NCI-H82 treated with DMSO at 0.1 percent for 48 hours (cell line): ENCODE measurements around the gene SH3TC1.

ENCODE experiments used
- DNase-seq: peaks from one replicate; lab custom pipeline; 2025; ENCODE audit not compliant: unreplicated experiment; lab: John Stamatoyannopoulos, UW

The SH3TC1 gene

GRCh38 chr4:8198206-8198905 lies 734 bp upstream of the SH3TC1 start:
- no peak for DNase-seq

GRCh38 chr4:8199594-8200301 lies 658 bp downstream of the SH3TC1 start:
- no peak for DNase-seq

- DNase-seq = no peak
Measured at GRCh38 chr4:8200302-8200975, 1.3 kb downstream of the SH3TC1 start.

- no peak for DNase-seq
Measured at GRCh38 chr4:8201321-8201781, 2.3 kb downstream of the SH3TC1 start.

DNA sequence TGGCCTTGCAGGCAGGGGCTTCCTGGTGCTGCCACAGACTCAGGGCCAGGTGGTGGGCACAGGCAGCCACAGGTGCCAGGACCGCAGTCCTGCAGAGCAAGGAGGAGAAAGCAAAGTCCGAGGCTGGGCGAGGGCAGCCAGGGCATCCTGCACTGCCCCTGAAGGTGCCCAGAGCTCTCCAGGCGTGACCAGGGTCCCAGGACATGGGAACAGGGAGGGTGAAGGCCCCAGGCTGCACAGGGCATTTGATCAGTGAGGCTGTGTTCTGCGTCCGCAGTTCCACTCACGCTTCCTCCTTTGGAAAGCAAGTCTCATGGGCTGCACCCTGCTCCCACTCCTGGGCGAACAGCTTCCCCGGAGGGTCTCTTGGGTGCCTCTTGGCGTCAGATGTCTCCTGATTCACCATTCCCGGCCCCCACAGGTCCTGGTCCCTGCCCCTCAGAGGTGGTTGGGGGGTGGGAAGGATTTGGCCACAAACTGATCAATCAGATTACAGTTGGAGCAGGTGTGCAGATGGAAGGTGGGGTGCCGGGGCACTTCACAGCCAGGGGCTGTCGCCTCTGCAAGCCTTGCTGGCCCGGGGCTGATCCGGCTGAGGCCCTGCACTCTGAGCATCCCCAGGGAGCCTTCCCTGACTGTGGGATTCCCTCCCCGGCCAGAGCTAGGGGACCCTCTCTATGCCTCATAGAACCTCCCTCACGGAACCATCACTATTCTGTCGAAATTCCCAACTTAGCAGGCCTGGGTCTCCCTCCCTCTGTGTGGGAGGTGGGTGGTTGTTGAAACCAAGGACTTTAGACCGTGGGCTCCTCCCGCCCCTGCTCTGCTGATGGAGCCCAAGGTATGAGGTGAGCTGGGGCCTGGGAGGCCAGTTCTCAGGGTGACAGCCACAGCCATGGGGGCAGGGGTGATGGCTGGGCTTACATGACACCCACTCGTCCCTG lies 3.3 kb downstream of the SH3TC1 start:
- no peak for DNase-seq

DNA sequence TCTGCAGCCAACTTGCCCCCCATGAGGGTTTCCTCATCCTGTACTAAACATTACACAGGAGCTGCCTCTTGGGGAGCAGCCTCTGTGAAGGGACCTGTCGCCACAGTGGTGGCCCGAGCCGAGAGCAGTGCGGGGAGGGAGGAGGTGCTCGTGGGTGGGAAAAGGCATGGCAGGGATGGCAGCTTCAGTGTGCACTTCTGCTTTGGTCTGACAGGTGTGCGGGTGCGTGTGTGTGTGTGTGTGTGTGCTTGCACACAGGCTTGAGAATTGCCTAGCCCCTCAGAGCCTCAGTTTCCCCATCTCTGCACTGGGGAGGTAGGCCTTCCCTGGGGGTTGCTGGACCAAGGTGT lies 3.9 kb downstream of the SH3TC1 start:
- DNase-seq = no peak

DNA sequence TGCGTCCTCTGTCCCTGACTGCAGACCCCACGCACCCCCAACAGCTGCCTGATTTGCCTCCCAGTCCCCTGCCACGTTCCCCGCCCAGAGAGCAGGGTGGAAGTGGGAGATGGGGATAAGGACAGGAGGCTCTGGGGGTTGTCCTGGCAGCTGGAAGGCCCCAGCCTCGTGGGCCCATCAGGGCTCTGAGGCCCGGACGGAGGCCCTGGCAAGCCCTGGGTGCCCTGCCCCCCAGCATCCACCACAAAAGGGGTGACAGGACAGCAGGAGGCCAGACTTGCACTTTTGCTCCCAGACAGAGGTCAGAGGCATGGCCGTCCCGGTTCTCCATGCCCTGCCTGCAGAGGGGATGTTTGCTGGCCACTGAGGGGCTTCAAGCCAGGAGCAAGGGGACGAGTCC lies 4.7 kb downstream of the SH3TC1 start:
- no peak for DNase-seq

DNA sequence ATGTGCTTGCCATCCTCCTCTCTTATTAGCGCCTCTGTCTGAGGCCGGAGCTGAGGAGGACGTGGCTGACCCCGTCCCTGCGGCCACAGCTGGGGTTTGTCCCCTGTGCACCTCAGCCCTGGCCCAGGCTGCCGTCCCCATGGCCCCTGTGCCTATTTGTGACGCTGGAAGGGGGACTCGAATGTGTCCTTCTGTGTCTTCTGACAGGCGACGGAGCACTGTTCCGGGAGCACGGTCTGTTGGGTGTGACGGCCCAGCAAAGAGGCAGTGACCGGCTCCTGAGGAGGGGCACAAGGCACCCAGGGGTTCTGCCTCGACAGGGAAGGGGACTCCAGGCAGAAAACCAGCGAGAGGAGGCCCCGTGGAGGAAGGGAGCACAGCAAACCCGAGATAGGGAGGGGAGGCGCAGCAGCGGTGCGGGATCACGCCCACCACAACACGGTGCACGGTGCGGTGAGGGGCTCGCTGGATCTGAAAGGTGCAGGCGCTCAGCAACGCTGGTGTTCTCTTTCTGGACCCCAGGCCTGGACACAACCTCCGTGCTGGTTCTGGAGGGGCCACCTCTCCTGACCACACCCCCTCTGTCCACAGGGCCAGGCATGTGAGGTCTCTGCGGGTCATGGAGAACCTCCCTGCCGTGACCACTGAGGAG lies 5.6 kb downstream of the SH3TC1 start:
- DNase-seq = no peak

GRCh38 chr4:8205241-8205707 lies 6.2 kb downstream of the SH3TC1 start:
- no peak for DNase-seq

- no peak for DNase-seq
Measured at GRCh38 chr4:8205749-8206611, 6.9 kb downstream of the SH3TC1 start.

DNA sequence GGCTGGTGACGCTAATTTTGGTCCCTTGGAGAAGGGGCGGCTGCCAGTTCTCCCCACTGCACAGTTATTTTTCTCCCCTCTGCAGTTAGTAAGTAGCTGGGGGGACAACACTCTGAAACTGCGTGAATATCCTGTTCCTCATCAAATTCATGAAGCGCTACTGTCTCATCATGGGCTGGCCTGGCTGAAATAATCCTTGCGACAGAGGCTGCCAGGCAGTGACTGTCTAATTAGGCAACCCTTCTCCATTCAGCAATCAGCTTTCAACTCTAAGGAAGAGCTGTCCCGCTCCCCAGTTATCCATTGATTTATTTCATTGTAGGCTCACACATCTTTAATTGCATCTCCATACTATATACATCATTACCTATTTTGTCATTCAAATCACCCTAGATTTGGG lies 8.2 kb downstream of the SH3TC1 start:
- DNase-seq = no peak

DNA sequence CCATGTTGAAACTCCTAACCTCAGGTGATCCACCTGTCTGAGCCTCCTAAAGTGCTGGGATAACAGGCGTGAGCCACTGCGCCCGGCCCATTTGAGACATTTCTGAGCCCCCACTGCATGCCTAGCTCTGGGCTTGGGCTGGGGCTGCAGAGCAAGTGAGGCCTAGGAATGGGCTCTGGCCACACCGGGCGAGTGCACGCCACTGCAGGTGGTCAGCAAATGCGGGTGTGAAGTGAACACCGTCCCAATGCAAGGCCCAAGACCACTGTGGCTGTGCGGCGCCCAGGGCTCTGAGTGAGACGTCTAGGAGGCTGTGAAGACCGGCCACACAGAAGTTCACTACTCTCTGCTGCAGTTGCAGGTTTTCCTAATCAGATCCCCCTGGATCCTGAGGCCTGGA lies 9.5 kb downstream of the SH3TC1 start:
- no peak for DNase-seq

- DNase-seq = no peak
Measured at GRCh38 chr4:8209181-8209874, 10.2 kb downstream of the SH3TC1 start.

DNA sequence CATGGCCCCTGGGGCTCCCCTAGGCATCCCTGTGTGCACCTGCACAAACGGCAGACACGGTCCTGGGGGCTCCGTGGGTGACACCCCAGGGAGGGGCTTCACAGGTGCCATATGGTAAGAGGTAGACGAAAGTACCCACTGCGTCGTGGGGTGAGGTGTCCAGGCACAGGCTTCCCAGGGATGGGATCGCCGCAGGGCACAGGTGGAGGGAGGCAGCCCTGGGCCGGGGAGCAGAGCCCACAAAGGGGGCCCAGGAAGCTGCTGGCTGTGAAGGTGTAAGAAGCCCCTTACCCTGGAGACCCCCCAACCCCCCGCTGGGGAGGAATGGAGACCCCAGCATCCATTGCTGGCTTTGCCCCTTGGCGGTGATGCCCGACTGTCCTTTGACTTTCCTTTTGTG lies 10.9 kb downstream of the SH3TC1 start:
- DNase-seq = no peak

- no peak for DNase-seq
Measured at GRCh38 chr4:8210616-8211015, 11.5 kb downstream of the SH3TC1 start.

DNA sequence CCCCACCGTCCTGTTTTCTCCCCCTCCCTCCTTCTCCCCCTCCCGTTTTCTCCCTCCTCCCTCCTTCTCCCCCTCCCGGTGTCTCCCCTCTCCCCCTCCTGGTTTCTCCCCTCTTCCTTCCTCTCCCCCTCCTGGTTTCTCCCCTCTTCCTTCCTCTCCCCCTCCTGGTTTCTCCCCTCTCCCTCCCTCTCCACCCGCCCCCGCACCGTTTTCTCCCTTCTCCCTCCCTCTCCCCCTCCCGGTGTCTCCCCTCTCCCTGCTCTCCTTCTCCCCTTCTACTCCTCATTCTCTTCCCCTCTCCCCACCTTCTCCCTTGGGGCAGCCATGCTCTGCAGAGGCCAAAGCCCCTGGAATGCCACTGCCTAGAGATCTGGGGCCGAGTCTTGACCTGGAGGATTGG lies 12.2 kb downstream of the SH3TC1 start:
- DNase-seq = no peak

DNA sequence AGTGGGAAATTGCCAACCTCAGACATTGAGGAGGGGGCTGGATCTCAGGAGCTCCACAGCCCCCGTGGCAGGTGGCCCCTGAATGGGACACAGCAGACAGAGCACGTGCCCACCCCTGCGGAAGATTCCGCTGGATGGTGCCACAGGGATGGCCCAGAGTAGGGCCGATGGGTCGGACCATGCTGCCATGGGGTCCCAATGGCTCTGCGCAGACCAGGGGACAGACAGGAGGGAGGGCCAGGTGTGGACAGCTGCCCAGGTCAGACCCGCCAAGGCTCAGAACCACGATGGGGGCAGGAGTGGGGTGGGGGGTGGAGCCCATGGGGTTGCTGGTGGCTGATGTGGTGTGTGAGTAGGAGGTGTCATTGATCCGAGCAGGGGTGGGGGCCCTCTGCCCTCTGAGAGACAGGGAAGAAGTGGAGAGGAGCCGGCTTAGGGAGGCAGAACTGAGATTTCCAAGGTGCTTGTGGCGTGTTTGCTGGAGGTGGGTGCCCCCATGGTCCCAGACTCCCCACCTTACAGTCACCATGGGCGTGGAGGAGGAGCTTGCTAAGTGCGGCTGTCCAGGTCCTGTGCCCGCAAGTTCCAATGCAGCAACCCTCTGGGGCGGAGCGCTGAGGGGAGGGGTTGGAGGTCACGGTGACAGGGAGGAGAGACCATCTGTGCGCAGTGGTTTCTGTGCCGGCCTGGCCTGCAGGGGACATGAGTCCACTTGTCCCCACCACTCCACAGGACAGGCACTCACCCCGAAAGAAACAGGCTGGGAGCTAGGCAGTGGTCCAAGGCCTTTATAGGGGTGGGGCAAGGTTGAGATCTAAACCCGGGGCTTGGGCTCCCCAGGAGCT lies 12.9 kb downstream of the SH3TC1 start:
- no peak for DNase-seq

DNA sequence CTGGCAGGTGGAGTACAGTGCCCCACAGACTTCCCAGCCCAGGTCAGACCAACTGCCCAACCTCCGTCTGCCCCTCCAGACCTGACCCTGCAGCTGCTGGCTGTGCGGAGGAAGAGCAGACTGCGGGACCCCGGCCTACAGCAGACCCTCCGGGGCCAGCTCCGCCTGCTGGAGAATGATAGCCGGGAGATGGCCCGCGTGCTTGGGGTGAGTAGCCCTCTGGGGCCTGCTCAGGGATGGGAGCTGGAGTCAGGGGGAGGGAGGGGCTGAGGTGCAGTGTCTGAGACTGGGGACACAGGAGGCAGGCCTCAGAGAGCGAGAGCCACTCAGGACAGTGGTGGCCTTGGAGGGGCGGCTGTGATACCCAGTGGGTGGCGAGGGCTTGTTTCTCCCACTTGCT lies 13.5 kb downstream of the SH3TC1 start:
- DNase-seq = no peak
